ENCODE data around the gene CABP5. TPM values are rescaled to one million over a fixed set of nuclear protein-coding genes. Genes with fewer than 3 reads are reported as not detected.
"Not testable (repeated sequence)": the region's sequence is repeated elsewhere in the genome, so short reads cannot be mapped to it uniquely, and the experiment has no call there.

CABP5 gene
- total RNA-seq, 1 experiment from 2014 or later = not detected

DNA sequence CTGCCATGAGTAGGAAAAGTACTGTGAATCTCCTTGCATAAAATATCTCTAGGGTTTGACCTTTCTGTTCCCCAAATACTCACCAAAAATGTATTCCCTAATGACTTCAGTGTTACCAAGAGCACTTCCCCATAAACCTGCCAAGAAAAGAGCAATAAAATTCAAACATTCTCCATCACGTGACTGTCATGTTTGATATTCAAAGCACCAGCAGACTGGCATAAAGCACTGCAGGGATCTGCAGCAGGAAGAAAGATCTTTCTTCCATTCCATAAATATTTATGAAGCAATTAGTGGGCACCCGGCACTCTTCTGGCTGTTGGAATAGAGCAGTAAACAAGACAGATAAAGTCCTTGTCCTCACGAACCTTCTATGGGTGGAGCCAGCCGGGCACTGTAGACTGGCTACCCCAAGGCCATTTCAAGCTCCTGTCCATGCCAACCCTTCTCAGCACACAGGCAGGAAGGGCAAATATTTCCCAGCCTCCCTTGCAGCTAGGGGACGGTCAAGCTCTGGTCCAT, 46.5 kb upstream of the CABP5 start:
- peaks cover 0 to 4% of the 10 kb centered on the region in 2 experiments; a peak in 2 of 4 replicates for H3K9me3 ChIP-seq (ENCODE audit: control insufficient read depth in 1 of 2, insufficient read depth in 1 of 2, low read depth in 1 of 2, low read length in 2 of 2)
- ATAC-seq = no peak
- H3K4me1 ChIP-seq (ENCODE audit: control insufficient read depth in 1 of 2, insufficient read depth in 2 of 2, low read length in 2 of 2) = peaks cover 8 to 16% of the 10 kb centered on the region in 2 experiments; a peak in 2 of 4 replicates
- no peak overlapping the region for H2AFZ ChIP-seq (ENCODE audit: low read depth, low read length, poor library complexity, severe bottlenecking)
- no peaks in the 10 kb centered on the region for H3K36me3 ChIP-seq (ENCODE audit: control insufficient read depth in 1 of 2, insufficient read depth in 2 of 2, low read length in 2 of 2)
- H3K4me3 ChIP-seq (replicated peaks in 1 of 2; ENCODE audit: low read depth in 1 of 2, low read length in 2 of 2) = no peak overlapping the region
- H3K9ac ChIP-seq (ENCODE audit: low read length) = no peak overlapping the region
- POLR2A ChIA-PET = no interaction called here
- CTCF ChIA-PET = no interaction called here
- H3K27ac ChIP-seq (ENCODE audit: low read depth, low read length) = no peak overlapping the region
- TF ChIP-seq FOSL1 (IDR thresholded peaks at IDR 0.05; ENCODE audit: low read depth) (no peak), TCF7L2 (IDR thresholded peaks at IDR 0.05; ENCODE audit: borderline replicate concordance, extremely low read depth, insufficient read depth, insufficient read length) (no peak), SRF (IDR thresholded peaks at IDR 0.05; ENCODE audit: low read depth) (no peak), SIN3A (IDR thresholded peaks at IDR 0.05; ENCODE audit: low read depth) (no peak), ZFX (IDR thresholded peaks at IDR 0.05) (no peak), EGR1 (IDR thresholded peaks at IDR 0.05; ENCODE audit: low read depth) (no peak), EZH2phosphoT487 (IDR thresholded peaks at IDR 0.05; ENCODE audit: borderline replicate concordance) (no peak)
- TF ChIP-seq, protein P1, sequence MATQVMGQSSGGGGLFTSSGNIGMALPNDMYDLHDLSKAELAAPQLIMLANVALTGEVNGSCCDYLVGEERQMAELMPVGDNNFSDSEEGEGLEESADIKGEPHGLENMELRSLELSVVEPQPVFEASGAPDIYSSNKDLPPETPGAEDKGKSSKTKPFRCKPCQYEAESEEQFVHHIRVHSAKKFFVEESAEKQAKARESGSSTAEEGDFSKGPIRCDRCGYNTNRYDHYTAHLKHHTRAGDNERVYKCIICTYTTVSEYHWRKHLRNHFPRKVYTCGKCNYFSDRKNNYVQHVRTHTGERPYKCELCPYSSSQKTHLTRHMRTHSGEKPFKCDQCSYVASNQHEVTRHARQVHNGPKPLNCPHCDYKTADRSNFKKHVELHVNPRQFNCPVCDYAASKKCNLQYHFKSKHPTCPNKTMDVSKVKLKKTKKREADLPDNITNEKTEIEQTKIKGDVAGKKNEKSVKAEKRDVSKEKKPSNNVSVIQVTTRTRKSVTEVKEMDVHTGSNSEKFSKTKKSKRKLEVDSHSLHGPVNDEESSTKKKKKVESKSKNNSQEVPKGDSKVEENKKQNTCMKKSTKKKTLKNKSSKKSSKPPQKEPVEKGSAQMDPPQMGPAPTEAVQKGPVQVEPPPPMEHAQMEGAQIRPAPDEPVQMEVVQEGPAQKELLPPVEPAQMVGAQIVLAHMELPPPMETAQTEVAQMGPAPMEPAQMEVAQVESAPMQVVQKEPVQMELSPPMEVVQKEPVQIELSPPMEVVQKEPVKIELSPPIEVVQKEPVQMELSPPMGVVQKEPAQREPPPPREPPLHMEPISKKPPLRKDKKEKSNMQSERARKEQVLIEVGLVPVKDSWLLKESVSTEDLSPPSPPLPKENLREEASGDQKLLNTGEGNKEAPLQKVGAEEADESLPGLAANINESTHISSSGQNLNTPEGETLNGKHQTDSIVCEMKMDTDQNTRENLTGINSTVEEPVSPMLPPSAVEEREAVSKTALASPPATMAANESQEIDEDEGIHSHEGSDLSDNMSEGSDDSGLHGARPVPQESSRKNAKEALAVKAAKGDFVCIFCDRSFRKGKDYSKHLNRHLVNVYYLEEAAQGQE (IDR thresholded peaks at IDR 0.05; ENCODE audit: low read depth) = no peak
- H3K27me3 ChIP-seq (ENCODE audit: insufficient read depth, low read length) = no peaks in the 10 kb centered on the region
- no peaks in the 10 kb centered on the region for H3K9me2 ChIP-seq (ENCODE audit: insufficient read depth)
- H4K20me1 ChIP-seq (ENCODE audit: insufficient read depth) = no peaks in the 10 kb centered on the region
- no peak overlapping the region for H3K4me2 ChIP-seq (ENCODE audit: low read length)
- BruUV-seq (replicated peaks) = no TSS peak
- no peaks in the 10 kb centered on the region for H3K79me2 ChIP-seq (ENCODE audit: insufficient read depth, low read length)
- DNase-seq (ENCODE audit: low read depth, low spot score) = no peak
- intact Hi-C loops (cut with micrococcal nuclease) = no loop called here
- RAD21 ChIA-PET (ENCODE audit: low non-redundant PET in 1 of 2, low total read pairs in 2 of 2, uncharacterized antibody in 2 of 2, unreplicated experiment in 2 of 2) = no interaction called here

DNA sequence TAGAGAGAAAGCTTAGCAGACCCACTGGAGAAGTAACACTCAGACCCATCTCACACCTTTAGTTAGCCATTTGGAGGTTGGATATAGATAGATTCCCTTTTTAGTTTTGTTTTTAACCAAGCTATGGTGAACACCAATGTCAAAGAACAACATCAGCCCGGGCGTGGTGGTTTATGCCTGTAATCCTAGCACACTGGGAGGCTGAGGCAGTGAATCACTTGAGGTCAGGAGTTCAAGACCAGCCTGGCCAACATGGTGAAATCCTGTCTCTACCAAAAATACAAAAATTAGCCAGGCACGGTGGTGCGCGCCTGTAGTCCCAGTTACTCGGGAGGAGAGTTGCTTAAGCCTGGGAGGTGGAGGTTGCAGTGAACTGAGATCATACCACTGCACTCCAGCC, 45.1 kb upstream of the CABP5 start:
- H3K4me2 ChIP-seq (ENCODE audit: low read length); ATAC-seq; BruUV-seq (replicated peaks); H3K9me3 ChIP-seq (ENCODE audit: control insufficient read depth in 1 of 2, insufficient read depth in 1 of 2, low read depth in 1 of 2, low read length in 2 of 2); DNase-seq (ENCODE audit: low read depth, low spot score); CTCF ChIA-PET; H2AFZ ChIP-seq (ENCODE audit: low read depth, low read length, poor library complexity, severe bottlenecking); H3K27ac ChIP-seq (ENCODE audit: low read depth, low read length); POLR2A ChIA-PET; H3K36me3 ChIP-seq (ENCODE audit: control insufficient read depth in 1 of 2, insufficient read depth in 2 of 2, low read length in 2 of 2); intact Hi-C loops (cut with micrococcal nuclease); RAD21 ChIA-PET (ENCODE audit: low non-redundant PET in 1 of 2, low total read pairs in 2 of 2, uncharacterized antibody in 2 of 2, unreplicated experiment in 2 of 2); H3K79me2 ChIP-seq (ENCODE audit: insufficient read depth, low read length); H3K9ac ChIP-seq (ENCODE audit: low read length); H4K20me1 ChIP-seq (ENCODE audit: insufficient read depth); H3K4me3 ChIP-seq (replicated peaks in 1 of 2; ENCODE audit: low read depth in 1 of 2, low read length in 2 of 2); H3K27me3 ChIP-seq (ENCODE audit: insufficient read depth, low read length); H3K9me2 ChIP-seq (ENCODE audit: insufficient read depth): not testable (repeated sequence)
- H3K4me1 ChIP-seq (ENCODE audit: control insufficient read depth in 1 of 2, insufficient read depth in 2 of 2, low read length in 2 of 2) = peaks cover 8 to 16% of the 10 kb centered on the region in 2 experiments; a peak in 2 of 4 replicates
